Parathyroid adenoma (tissue), 2 donors: ENCODE results near the gene DUS1L.

Source experiments
- H2AFZ ChIP-seq: fragments of 300-600 bp; sonication (generic); one replicate; pipeline ENCODE4 v1.7.0; 2017; ENCODE audit warnings: antibody characterized with exemption, mild to moderate bottlenecking
- H3K27ac ChIP-seq: fragments of 300-600 bp; sonication (generic); one replicate; pipeline ENCODE4 v1.7.0; 2017
- H3K27me3 ChIP-seq: fragments of 300-600 bp; sonication (generic); one replicate; pipeline ENCODE4 v1.7.0; 2017; ENCODE audit warnings: low read length; ENCODE audit not compliant: control insufficient read depth, insufficient read depth
- H3K36me3 ChIP-seq: fragments of 300-600 bp; sonication (generic); one replicate; pipeline ENCODE4 v1.7.0; 2017; ENCODE audit warnings: low read length; ENCODE audit not compliant: control insufficient read depth, insufficient read depth
- H3K4me1 ChIP-seq: fragments of 300-600 bp; sonication (generic); one replicate; pipeline ENCODE4 v1.7.0; 2017; ENCODE audit warnings: control low read depth
- H3K4me2 ChIP-seq: fragments of 300-600 bp; sonication (generic); one replicate; pipeline ENCODE4 v1.7.0; 2017; ENCODE audit warnings: low read length
- H3K4me3 ChIP-seq: fragments of 300-600 bp; sonication (generic); one replicate; pipeline ENCODE4 v1.7.0; 2017; ENCODE audit warnings: low read depth, low read length
- H3K79me2 ChIP-seq: fragments of 300-600 bp; sonication (generic); one replicate; pipeline ENCODE4 v1.7.0; 2017; ENCODE audit warnings: control low read depth
- H3K9ac ChIP-seq: fragments of 300-600 bp; sonication (generic); one replicate; pipeline ENCODE4 v1.7.0; 2017; ENCODE audit warnings: mild to moderate bottlenecking
- H3K9me3 ChIP-seq: fragments of 300-600 bp; sonication (generic); one replicate; pipeline ENCODE4 v1.7.0; 2017; ENCODE audit warnings: low read length; ENCODE audit not compliant: control insufficient read depth
- CTCF ChIP-seq: fragments of 300-600 bp; sonication (generic); IDR thresholded peaks from one replicate; pipeline ENCODE4 v1.7.0; 2017; ENCODE audit warnings: antibody characterized with exemption, mild to moderate bottlenecking
- donor health status: primary hyperparathyroidism.

Gene DUS1L

DNA sequence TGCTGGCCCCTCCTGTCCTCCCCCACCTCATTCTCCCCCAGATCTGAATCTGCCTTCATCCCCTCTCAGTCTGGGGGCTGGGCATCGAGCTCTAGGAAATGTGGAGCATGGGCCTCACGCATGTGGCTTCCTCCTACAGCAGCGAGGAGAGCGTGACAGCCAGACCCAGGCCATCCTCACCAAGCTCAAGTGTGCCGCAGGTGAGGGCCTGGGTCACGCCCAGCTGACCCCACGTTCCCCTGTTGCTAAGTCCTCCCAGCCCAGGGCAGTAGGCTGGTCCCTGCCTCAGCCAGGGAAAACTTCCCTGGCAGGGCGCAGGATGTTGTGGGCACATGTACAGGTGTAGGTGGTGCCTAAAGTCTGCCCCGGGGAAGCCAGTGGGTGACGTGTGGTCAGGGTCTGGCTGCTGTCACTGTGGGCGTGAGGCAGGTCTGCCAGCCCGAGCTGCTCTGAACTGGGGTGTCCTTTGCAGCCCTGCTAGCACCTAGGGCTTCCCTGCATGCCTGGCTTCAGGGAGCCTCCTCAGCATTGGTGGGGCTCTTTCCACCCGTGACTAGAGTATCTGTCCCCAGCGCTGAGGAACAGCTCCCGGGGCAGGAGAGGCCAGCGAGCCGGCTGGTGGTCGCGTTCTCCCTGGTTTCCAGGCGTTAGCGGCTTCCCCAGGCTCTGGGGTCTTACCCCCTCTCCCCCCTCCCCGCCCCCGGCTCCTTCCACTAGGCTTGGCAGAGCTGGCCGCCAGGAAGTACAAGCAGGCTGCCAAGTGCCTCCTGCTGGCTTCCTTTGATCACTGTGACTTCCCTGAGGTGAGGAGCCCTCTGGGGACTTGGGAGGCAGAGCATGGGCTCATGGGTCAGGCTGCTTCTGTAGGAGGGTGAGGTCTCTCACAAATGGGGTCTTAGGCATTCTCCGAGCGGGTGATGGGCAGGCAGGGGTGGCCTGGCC lies 10.3 kb downstream of the DUS1L start:
- H3K9ac ChIP-seq, result no peak overlapping the region
- H3K4me2 ChIP-seq, result no peak overlapping the region
- H3K27me3 ChIP-seq, result no peaks in the 10 kb centered on the region
- H3K27ac ChIP-seq, result no peak overlapping the region
- H3K9me3 ChIP-seq, result no peaks in the 10 kb centered on the region
- no peaks in the 10 kb centered on the region for H3K4me1 ChIP-seq
- no peak overlapping the region for H2AFZ ChIP-seq
- no peak for TF ChIP-seq CTCF
- H3K36me3 ChIP-seq, result no peaks in the 10 kb centered on the region
- H3K79me2 ChIP-seq, result no peaks in the 10 kb centered on the region
- H3K4me3 ChIP-seq, result no peak overlapping the region

- Histone ChIP-seq H3K9me3 (no peaks in the 10 kb centered on the region), H3K27ac (no peak overlapping the region), H3K27me3 (no peaks in the 10 kb centered on the region), H3K9ac (no peak overlapping the region), H3K79me2 (no peaks in the 10 kb centered on the region), H3K4me3 (no peak overlapping the region), H3K4me2 (no peak overlapping the region), H3K36me3 (no peaks in the 10 kb centered on the region), H3K4me1 (no peaks in the 10 kb centered on the region), H2AFZ (no peak overlapping the region)
- TF ChIP-seq CTCF, result no peak
Measured at GRCh38 chr17:82054351-82055022, 11.1 kb downstream of the DUS1L start.

DNA sequence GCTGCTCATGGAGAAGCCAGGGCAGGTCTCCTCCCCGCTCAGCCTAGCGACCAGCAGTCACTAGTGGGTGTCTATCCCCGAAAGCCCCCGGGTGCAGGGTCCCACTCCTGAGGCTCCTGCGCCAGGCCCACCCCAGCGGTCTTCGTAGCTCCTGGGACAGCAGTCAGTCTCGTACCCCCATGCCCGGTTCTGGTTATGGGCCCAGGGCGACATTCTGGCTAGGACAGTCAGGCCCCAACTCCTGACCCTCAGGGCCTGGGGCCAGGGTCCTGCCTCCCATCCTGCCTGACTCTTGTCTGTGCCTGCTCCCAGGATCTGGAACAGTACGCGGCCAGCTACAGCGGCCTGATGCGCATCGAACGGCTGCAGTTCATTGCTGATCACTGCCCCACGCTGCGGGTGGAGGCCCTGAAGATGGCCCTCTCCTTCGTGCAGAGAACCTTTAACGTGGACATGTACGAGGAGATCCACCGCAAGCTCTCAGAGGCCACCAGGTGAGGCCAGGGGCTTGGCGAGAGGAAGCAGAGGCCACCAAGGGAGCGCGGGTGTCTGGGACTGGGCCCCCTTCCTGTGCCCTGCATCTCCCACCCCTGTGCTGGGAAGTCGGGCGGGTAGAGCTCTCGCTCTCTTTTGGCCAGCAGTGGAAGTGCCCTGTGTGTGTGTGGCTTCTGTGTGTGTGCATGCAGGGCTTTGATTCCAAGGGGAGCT lies 11.9 kb downstream of the DUS1L start:
- no peaks in the 10 kb centered on the region for H3K79me2 ChIP-seq

DNA sequence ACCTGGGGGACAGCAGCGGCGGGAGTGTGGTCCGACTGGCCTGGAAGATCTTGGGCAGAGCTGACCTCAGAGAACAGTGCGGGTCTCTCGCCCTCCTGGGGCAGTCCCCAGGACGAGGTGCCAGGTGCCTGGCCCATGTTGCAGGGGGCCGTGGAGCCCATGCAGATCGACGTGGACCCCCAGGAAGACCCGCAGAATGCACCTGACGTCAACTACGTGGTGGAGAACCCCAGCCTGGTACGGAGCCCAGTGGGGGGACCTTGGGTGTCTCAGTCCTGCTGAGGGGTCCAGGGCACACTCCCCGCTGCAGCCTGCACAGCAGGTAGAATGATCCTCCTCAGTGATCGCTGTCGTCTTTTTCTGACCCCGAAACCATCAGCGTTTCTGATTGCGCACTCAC lies 12.5 kb downstream of the DUS1L start:
- H3K36me3 ChIP-seq, result no peaks in the 10 kb centered on the region

More for the DNA sequence above, 11.9 kb downstream of the DUS1L start:
- no peak overlapping the region for H3K4me2 ChIP-seq
- no peaks in the 10 kb centered on the region for H3K9me3 ChIP-seq
- H2AFZ ChIP-seq, result no peak overlapping the region
- no peaks in the 10 kb centered on the region for H3K27me3 ChIP-seq
- no peak overlapping the region for H3K9ac ChIP-seq
- H3K4me3 ChIP-seq, result no peak overlapping the region
- H3K4me1 ChIP-seq, result no peaks in the 10 kb centered on the region
- H3K27ac ChIP-seq, result no peak overlapping the region
- no peak for TF ChIP-seq CTCF
- no peaks in the 10 kb centered on the region for H3K36me3 ChIP-seq

More for the DNA sequence above, 12.5 kb downstream of the DUS1L start:
- TF ChIP-seq CTCF, result no peak
- no peak overlapping the region for H2AFZ ChIP-seq
- no peaks in the 10 kb centered on the region for H3K27me3 ChIP-seq
- no peaks in the 10 kb centered on the region for H3K9me3 ChIP-seq
- H3K4me2 ChIP-seq, result peak overlapping the region; percentile 95
- H3K9ac ChIP-seq, result no peak overlapping the region
- no peak overlapping the region for H3K27ac ChIP-seq
- H3K79me2 ChIP-seq, result no peaks in the 10 kb centered on the region
- H3K4me3 ChIP-seq, result peak overlapping the region; percentile 9
- H3K4me1 ChIP-seq, result no peaks in the 10 kb centered on the region
